SK-N-SH (cell line): Measurements from ENCODE around the gene TMEM232. TPM values are rescaled to one million over a fixed set of nuclear protein-coding genes. Genes with fewer than 3 reads are reported as not detected.

Experiments used
- CTCF ChIA-PET: fragments of 300-600, 350-600 bp; formaldehyde crosslinking; extraction: SDS; loops from one replicate; lab custom pipeline; 2021; lab: Yijun Ruan, JAX
- POLR2A ChIA-PET: fragments of 350-600 bp; sonication (Branson Sonifier 250); formaldehyde crosslinking; extraction: SDS; loops from one replicate; lab custom pipeline; 2020; ENCODE audit warnings: antibody characterized with exemption, inconsistent platforms; lab: Yijun Ruan, JAX
- DNase-seq: peaks from one replicate; pipeline ENCODE4 v3.0.0; 2012
- H2AFZ ChIP-seq: fragments of 200-600 bp; sonication (generic); 2 replicates; pipeline ENCODE4 v1.8.1; 2016; ENCODE audit warnings: antibody characterized with exemption, mild to moderate bottlenecking, low read depth
- H3F3A ChIP-seq: fragments of 200-600 bp; sonication (generic); replicated peaks from 2 replicates; pipeline ENCODE3; 2016; ENCODE audit warnings: antibody characterized with exemption, mild to moderate bottlenecking; ENCODE audit not compliant: insufficient read depth
- H3K27ac ChIP-seq, 2 experiments: fragments of 200-500 bp in 1 of 2; fragments of 200-600 bp in 1 of 2; sonication (Bioruptor generic) in 1 of 2; sonication (generic), shearing (Covaris generic) in 1 of 2; 2 replicates each; pipeline versions ENCODE4 v1.5.1 to v1.6.1; 2014 to 2016; ENCODE audit warnings: low read depth in 2 of 2, inconsistent platforms in 1 of 2, low read length in 1 of 2, mild to moderate bottlenecking in 1 of 2, mixed read lengths in 1 of 2
- H3K27me3 ChIP-seq: fragments of 200-600 bp; sonication (generic), shearing (Covaris generic); 2 replicates; pipeline ENCODE4 v1.6.1; 2016; ENCODE audit warnings: mixed run types; ENCODE audit not compliant: insufficient read depth
- H3K36me3 ChIP-seq, 2 experiments: fragments of 200-500 bp in 1 of 2; fragments of 200-600 bp in 1 of 2; sonication (Bioruptor generic) in 1 of 2; sonication (generic) in 1 of 2; replicated peaks in 1 of 2; 2 replicates each; pipeline versions ENCODE3 to v1.5.1; 2014 to 2016; ENCODE audit warnings: low read length in 1 of 2, mild to moderate bottlenecking in 1 of 2; ENCODE audit not compliant: insufficient read depth in 2 of 2, control insufficient read depth in 1 of 2
- H3K4me1 ChIP-seq, 2 experiments: fragments of 200-500 bp in 1 of 2; fragments of 200-600 bp in 1 of 2; sonication (Bioruptor generic) in 1 of 2; sonication (generic), shearing (Covaris generic) in 1 of 2; 2 replicates each; pipeline versions ENCODE4 v1.5.1 to v1.6.1; 2014 to 2016; ENCODE audit warnings: low read depth in 1 of 2, low read length in 1 of 2, mixed run types in 1 of 2; ENCODE audit not compliant: insufficient read depth in 2 of 2, control insufficient read depth in 1 of 2
- H3K4me2 ChIP-seq: fragments of 200-600 bp; sonication (generic), shearing (Covaris generic); 2 replicates; pipeline ENCODE4 v1.6.1; 2017; ENCODE audit warnings: mixed run types
- H3K4me3 ChIP-seq, 2 experiments: fragments of 200-500 bp in 1 of 2; fragments of 200-600 bp in 1 of 2; sonication (Bioruptor generic) in 1 of 2; sonication (generic), shearing (Covaris generic) in 1 of 2; 2 replicates each; pipeline versions ENCODE4 v1.5.1 to v1.8.1; 2014 to 2016; ENCODE audit warnings: low read depth in 2 of 2, inconsistent platforms in 1 of 2, low read length in 1 of 2, mild to moderate bottlenecking in 1 of 2, mixed read lengths in 1 of 2, moderate library complexity in 1 of 2
- H3K79me2 ChIP-seq: fragments of 200-600 bp; sonication (generic); 2 replicates; pipeline ENCODE4 v1.8.1; 2017; ENCODE audit warnings: mild to moderate bottlenecking; ENCODE audit not compliant: insufficient read depth
- H3K9ac ChIP-seq: fragments of 200-600 bp; sonication (generic); 2 replicates; pipeline ENCODE4 v1.6.1; 2017; ENCODE audit warnings: mixed run types
- H3K9me2 ChIP-seq: fragments of 200-600 bp; sonication (generic); 2 replicates; pipeline ENCODE4 v1.6.1; 2017; ENCODE audit warnings: mixed run types
- H3K9me3 ChIP-seq: fragments of 200-600 bp; sonication (generic); 2 replicates; pipeline ENCODE4 v1.6.1; 2017; ENCODE audit warnings: mixed run types, mild to moderate bottlenecking, moderate library complexity
- H4K20me1 ChIP-seq: fragments of 200-600 bp; sonication (generic); 2 replicates; pipeline ENCODE4 v1.6.1; 2017; ENCODE audit warnings: mild to moderate bottlenecking, mixed run types; ENCODE audit not compliant: insufficient read depth
- FOXJ3 ChIP-seq: sonication (generic); formaldehyde crosslinking; IDR thresholded peaks from 2 replicates; pipeline ENCODE4 v1.5.1; 2020; ENCODE audit warnings: mild to moderate bottlenecking, missing genetic modification reagents
- JUND ChIP-seq: IDR thresholded peaks from 2 replicates; pipeline ENCODE4 v1.4.0; 2012
- MEF2A ChIP-seq: IDR thresholded peaks from 2 replicates; pipeline ENCODE4 v1.4.0; 2012; ENCODE audit warnings: low read depth, borderline replicate concordance
- MXI1 ChIP-seq: IDR thresholded peaks from 2 replicates; pipeline ENCODE4 v1.6.1; 2012; ENCODE audit warnings: mild to moderate bottlenecking, low read depth, low read length, improper control_type of control experiment
- NRF1 ChIP-seq: IDR thresholded peaks from 2 replicates; pipeline ENCODE4 v1.6.1; 2012; ENCODE audit warnings: low read depth, mild to moderate bottlenecking, low read length
- REST ChIP-seq: IDR thresholded peaks from 2 replicates; pipeline ENCODE4 v1.6.1; 2012; ENCODE audit warnings: mild to moderate bottlenecking, low read depth, low read length, moderate library complexity
- RFX5 ChIP-seq: IDR thresholded peaks from 2 replicates; pipeline ENCODE4 v1.6.1; 2012; ENCODE audit warnings: mild to moderate bottlenecking, improper control_type of control experiment, low read length
- TEAD4 ChIP-seq: IDR thresholded peaks from 2 replicates; pipeline ENCODE4 v1.4.0; 2012; ENCODE audit warnings: mild to moderate bottlenecking, borderline replicate concordance; ENCODE audit not compliant: insufficient read depth
- USF1 ChIP-seq: IDR thresholded peaks from 2 replicates; pipeline ENCODE4 v1.4.0; 2012; ENCODE audit warnings: low read depth, borderline replicate concordance
- ZBTB33 ChIP-seq: IDR thresholded peaks from 2 replicates; pipeline ENCODE4 v1.4.0; 2012; ENCODE audit warnings: low read depth, borderline replicate concordance
- WGBS: methylation state at CpG from one replicate; pipeline ENCODE4 v1.1.6; 2017; ENCODE audit warnings: low lambda C conversion rate; 5-methylcytosine and 5-hydroxymethylcytosine counted together
- polyA plus RNA-seq, 3 experiments: library from polyadenylated mRNA; depleted of rRNA; stranded (reverse); fragments of >200 nt; gene quantifications; 2 replicates each; pipeline ENCODE4 v1.2.3, GENCODE V29; 2012

The TMEM232 gene
- polyA plus RNA-seq, 1 of the 3 experiments (the other 2 are of a cell fraction), result 0.66 TPM

DNA sequence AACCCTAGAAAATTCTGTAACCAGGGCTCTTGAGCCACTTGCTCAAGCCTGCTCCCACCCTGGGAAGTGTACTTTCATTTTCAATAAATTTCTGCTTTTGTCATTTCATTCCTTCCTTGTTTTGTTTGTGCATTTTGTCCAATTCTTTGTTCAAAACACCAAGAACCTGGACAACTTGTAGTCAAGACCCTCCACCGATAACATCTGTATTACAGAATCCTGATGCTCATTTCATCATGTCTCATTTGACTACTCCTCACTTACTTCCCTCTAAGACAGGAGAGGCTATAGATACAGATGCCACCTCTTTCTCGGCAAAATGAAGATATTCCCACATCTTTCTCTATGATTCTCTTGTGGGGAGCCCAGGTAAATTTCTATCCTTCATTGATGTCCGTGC, 183.5 kb downstream of the TMEM232 start (continued):
- TF ChIP-seq REST (no peak), USF1 (no peak)

GRCh38 chr5:110536120-110537115, 190.1 kb downstream of the TMEM232 start:
- CTCF ChIA-PET, result no interaction called here

More at GRCh38 chr5:110536120-110537115, 190.1 kb downstream of the TMEM232 start:
- Histone ChIP-seq H3K4me3 (no peak overlapping the region), H4K20me1 (no peaks in the 10 kb centered on the region), H3K27me3 (no peaks in the 10 kb centered on the region), H3K27ac (no peak overlapping the region), H3K9me3 (no peaks in the 10 kb centered on the region), H3K4me1 (no peaks in the 10 kb centered on the region), H3F3A (no peaks in the 10 kb centered on the region), H3K36me3 (no peaks in the 10 kb centered on the region), H2AFZ (no peak overlapping the region), H3K79me2 (no peaks in the 10 kb centered on the region), H3K9ac (no peak overlapping the region), H3K4me2 (no peak overlapping the region), H3K9me2 (no peaks in the 10 kb centered on the region)
- WGBS, result 55% methylated on average over 6 of the region's 6 CpGs
- DNase-seq, result no peak
- POLR2A ChIA-PET, result no interaction called here
- TF ChIP-seq MEF2A (no peak), MXI1 (no peak), REST (no peak), JUND (no peak), RFX5 (no peak), NRF1 (no peak), ZBTB33 (no peak), TEAD4 (no peak), FOXJ3 (CRISPR knock-in tag) (no peak)
